MM.1S (cell line): ENCODE results near the gene MISFA.

Experiments
- DNase-seq: peaks from one replicate; pipeline ENCODE4 v3.0.0-alpha.2; 2015
- H2AFZ ChIP-seq: fragments of 300-600 bp; sonication (generic); 2 replicates; pipeline ENCODE4 v1.6.0; 2016; ENCODE audit warnings: antibody characterized with exemption, low read length
- H3F3A ChIP-seq: fragments of 300-600 bp; sonication (generic); 2 replicates; pipeline ENCODE4 v1.6.1; 2016; ENCODE audit warnings: mild to moderate bottlenecking, antibody characterized with exemption, low read length, moderate library complexity, mixed read lengths; ENCODE audit not compliant: insufficient read depth
- H3K27ac ChIP-seq: fragments of 300-600 bp; sonication (generic); 2 replicates; pipeline ENCODE4 v1.5.1; 2016; ENCODE audit warnings: mild to moderate bottlenecking, low read length
- H3K27me3 ChIP-seq: fragments of 300-600 bp; sonication (generic); replicated peaks from 2 replicates; pipeline ENCODE4 v1.6.0; 2016; ENCODE audit warnings: low read length; ENCODE audit not compliant: insufficient read depth
- H3K36me3 ChIP-seq: fragments of 300-600 bp; sonication (generic); replicated peaks from 2 replicates; pipeline ENCODE4 v1.6.1; 2016; ENCODE audit warnings: mild to moderate bottlenecking, low read length, mixed read lengths; ENCODE audit not compliant: insufficient read depth
- H3K4me1 ChIP-seq: fragments of 300-600 bp; sonication (generic); 2 replicates; pipeline ENCODE4 v1.6.1; 2016; ENCODE audit warnings: low read length, mixed read lengths
- H3K4me2 ChIP-seq: fragments of 300-600 bp; sonication (generic); 2 replicates; pipeline ENCODE4 v1.6.0; 2016; ENCODE audit warnings: low read depth, low read length
- H3K4me3 ChIP-seq: fragments of 300-600 bp; sonication (generic); 2 replicates; pipeline ENCODE4 v1.5.1; 2016; ENCODE audit warnings: low read length, mixed read lengths
- H3K79me2 ChIP-seq: fragments of 300-600 bp; sonication (generic); 2 replicates; pipeline ENCODE4 v1.6.1; 2016; ENCODE audit warnings: mixed run types, low read length, mixed read lengths
- H3K9ac ChIP-seq: fragments of 300-600 bp; sonication (generic); 2 replicates; pipeline ENCODE4 v1.6.1; 2016; ENCODE audit warnings: low read length, mixed read lengths
- H3K9me2 ChIP-seq: fragments of 300-600 bp; sonication (generic); replicated peaks from 2 replicates; pipeline ENCODE4 v1.6.1; 2016; ENCODE audit warnings: mild to moderate bottlenecking, low read length, mixed read lengths; ENCODE audit not compliant: insufficient read depth
- H3K9me3 ChIP-seq: fragments of 300-600 bp; sonication (generic); replicated peaks from 2 replicates; pipeline ENCODE4 v1.6.1; 2016; ENCODE audit warnings: mild to moderate bottlenecking, low read length, mixed read lengths; ENCODE audit not compliant: insufficient read depth
- H4K20me1 ChIP-seq: fragments of 300-600 bp; sonication (generic); 2 replicates; pipeline ENCODE4 v1.6.1; 2016; ENCODE audit warnings: mild to moderate bottlenecking, low read length, moderate library complexity, mixed read lengths; ENCODE audit not compliant: insufficient read depth
- EZH2 ChIP-seq: fragments of 300-600 bp; sonication (generic); optimal IDR thresholded peaks from 2 replicates; pipeline ENCODE3; 2017; ENCODE audit warnings: low read depth, mild to moderate bottlenecking, antibody characterized with exemption, low read length, mixed read lengths
- EZH2phosphoT487 ChIP-seq: fragments of 300-600 bp; sonication (generic); IDR thresholded peaks from 2 replicates; pipeline ENCODE4 v1.6.1; 2018; ENCODE audit warnings: antibody characterized with exemption, low read length
- TF ChIP-seq, protein P1 (sequence below): fragments of 300-600 bp; sonication (generic); IDR thresholded peaks from 2 replicates; pipeline ENCODE4 v1.5.1; 2016; ENCODE audit warnings: antibody characterized with exemption, low read length, mixed read lengths

The MISFA gene

DNA sequence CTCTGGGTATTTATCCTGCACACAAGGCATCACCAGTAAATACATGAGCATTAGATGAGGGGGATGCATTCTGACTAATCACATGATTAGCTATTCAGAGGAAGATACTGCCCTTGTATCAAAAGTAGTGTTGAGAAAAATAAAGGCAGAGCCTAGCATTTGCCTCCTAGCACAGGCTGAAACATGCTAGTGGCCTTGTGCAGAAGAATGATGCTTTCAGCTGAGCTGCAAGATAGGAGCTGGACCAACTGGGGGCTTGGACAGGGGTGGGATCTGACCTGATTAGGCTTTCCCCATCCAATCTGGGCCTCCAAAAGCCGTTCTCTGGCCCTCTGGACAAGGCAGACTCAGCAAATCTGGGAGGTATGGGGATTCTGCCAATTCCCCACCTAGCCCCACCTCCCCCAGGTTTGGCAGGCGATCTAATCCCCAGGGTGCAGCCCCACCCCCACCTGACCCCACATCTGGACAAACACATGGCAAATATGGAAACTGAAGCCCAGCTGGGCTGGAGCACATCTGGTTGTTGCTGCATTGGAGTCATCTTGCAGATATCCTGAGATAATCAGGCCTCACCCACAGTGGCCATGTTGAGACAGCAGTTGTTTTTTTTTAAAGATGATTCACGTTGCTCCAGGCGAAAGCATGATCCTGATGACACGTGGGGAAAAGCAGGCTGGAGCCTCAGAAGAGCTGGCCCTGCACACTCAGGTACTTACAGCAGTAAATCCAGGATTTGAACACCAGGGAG is 4.4 kb upstream of the MISFA start:
- Histone ChIP-seq H3K9me3 (no peaks in the 10 kb centered on the region), H3K4me1 (peaks cover 7% of the 10 kb centered on the region), H3K9me2 (no peaks in the 10 kb centered on the region), H2AFZ (no peak overlapping the region), H4K20me1 (no peaks in the 10 kb centered on the region), H3K27me3 (no peaks in the 10 kb centered on the region), H3K79me2 (no peaks in the 10 kb centered on the region), H3K36me3 (no peaks in the 10 kb centered on the region), H3K4me2 (no peak overlapping the region), H3K27ac (no peak overlapping the region), H3K4me3 (no peak overlapping the region), H3F3A (no peaks in the 10 kb centered on the region), H3K9ac (no peak overlapping the region)
- no peak for TF ChIP-seq EZH2
- no peak for TF ChIP-seq EZH2phosphoT487
- TF ChIP-seq, protein P1, sequence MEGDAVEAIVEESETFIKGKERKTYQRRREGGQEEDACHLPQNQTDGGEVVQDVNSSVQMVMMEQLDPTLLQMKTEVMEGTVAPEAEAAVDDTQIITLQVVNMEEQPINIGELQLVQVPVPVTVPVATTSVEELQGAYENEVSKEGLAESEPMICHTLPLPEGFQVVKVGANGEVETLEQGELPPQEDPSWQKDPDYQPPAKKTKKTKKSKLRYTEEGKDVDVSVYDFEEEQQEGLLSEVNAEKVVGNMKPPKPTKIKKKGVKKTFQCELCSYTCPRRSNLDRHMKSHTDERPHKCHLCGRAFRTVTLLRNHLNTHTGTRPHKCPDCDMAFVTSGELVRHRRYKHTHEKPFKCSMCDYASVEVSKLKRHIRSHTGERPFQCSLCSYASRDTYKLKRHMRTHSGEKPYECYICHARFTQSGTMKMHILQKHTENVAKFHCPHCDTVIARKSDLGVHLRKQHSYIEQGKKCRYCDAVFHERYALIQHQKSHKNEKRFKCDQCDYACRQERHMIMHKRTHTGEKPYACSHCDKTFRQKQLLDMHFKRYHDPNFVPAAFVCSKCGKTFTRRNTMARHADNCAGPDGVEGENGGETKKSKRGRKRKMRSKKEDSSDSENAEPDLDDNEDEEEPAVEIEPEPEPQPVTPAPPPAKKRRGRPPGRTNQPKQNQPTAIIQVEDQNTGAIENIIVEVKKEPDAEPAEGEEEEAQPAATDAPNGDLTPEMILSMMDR, result no peak
- no peak for DNase-seq

DNA sequence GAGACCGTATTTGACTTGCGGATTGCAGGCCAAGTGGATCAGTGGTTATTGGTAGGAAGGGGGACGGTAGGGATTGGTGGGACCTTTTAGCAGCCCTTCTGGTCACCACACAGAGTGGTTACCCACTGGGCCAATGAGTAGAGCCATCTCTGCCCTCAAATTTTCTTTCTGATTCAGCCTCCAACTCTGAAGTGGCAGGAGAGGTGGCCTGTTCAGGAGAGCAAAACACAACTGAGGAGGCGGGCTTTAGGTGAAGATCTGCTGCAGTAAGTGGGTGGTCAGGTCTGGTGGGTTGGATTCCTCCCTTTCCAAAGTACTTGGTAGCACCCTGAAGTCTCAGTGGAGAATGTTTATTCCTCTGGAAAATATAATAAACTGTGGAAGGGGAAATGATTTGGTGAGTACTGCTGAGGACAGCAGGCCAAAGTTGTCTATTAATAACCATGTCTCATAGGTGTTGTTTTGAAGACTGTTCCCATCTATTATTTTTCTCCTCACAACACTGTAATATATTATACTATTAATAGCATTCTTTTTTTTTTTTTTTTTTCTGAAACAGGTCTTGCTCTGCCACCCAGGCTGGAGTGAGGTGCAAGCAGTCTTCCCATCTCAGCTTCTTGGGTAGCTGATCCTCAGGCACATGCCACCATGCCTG is 1.5 kb downstream of the MISFA start:
- TF ChIP-seq, protein P1, result no peak
- no peak for TF ChIP-seq EZH2phosphoT487
- no peak for TF ChIP-seq EZH2
- Histone ChIP-seq H3K27ac (no peak overlapping the region), H2AFZ (no peak overlapping the region), H3F3A (no peaks in the 10 kb centered on the region), H3K4me2 (no peak overlapping the region), H3K4me3 (no peak overlapping the region), H3K9me2 (no peaks in the 10 kb centered on the region), H3K27me3 (no peaks in the 10 kb centered on the region), H3K4me1 (no peaks in the 10 kb centered on the region), H3K79me2 (no peaks in the 10 kb centered on the region), H3K9me3 (no peaks in the 10 kb centered on the region), H3K36me3 (no peaks in the 10 kb centered on the region), H4K20me1 (no peaks in the 10 kb centered on the region), H3K9ac (no peak overlapping the region)
- DNase-seq, result no peak

DNA sequence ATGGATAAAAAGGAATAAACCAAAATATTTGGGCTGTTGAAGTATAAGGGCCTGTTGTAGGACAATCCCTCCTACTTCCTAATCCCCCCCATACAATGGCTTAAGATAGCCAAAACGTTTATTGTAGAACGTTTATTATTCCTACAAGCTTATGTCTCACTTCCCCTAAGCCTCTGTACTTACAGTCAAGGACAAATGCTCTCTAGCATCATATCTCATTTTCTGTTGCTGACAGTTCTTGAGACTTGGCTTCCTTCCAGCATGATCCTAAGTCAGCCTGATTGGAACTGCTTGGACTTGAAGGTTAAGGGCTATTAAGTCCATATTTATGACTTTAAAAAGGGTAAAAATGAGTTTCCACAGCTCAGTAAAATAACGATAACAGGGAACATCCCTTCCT is 8.8 kb downstream of the MISFA start:
- Histone ChIP-seq H3K9me2 (no peaks in the 10 kb centered on the region), H2AFZ (no peak overlapping the region), H3K79me2 (no peaks in the 10 kb centered on the region), H3K27ac (no peak overlapping the region), H3K36me3 (peaks cover 3% of the 10 kb centered on the region; the same call in 1 of the 2 replicates), H3K9me3 (no peaks in the 10 kb centered on the region), H3K27me3 (no peaks in the 10 kb centered on the region), H3K9ac (no peak overlapping the region), H4K20me1 (no peaks in the 10 kb centered on the region), H3K4me3 (no peak overlapping the region), H3K4me2 (no peak overlapping the region), H3F3A (no peaks in the 10 kb centered on the region), H3K4me1 (no peaks in the 10 kb centered on the region)
- no peak for TF ChIP-seq EZH2phosphoT487
- no peak for TF ChIP-seq EZH2
- TF ChIP-seq, protein P1, result no peak
- DNase-seq, result no peak
